KMS-11 (cell line): ENCODE measurements around the gene ARHGEF40.

ENCODE experiments used
- H2AFZ ChIP-seq: fragments of 200-600 bp; sonication (generic); 2 replicates; pipeline ENCODE4 v1.6.1; 2016; ENCODE audit warnings: antibody characterized with exemption, mixed run types, low read depth
- H3K27ac ChIP-seq: fragments of 200-600 bp; sonication (generic); 2 replicates; pipeline ENCODE4 v1.6.1; 2016; ENCODE audit warnings: mild to moderate bottlenecking, mixed run types
- H3K27me3 ChIP-seq: fragments of 200-600 bp; sonication (generic); 2 replicates; pipeline ENCODE4 v1.6.1; 2017; ENCODE audit warnings: mild to moderate bottlenecking, low read depth, mixed run types, moderate library complexity; ENCODE audit not compliant: insufficient read depth
- H3K36me3 ChIP-seq: fragments of 200-600 bp; sonication (generic); 2 replicates; pipeline ENCODE4 v1.6.1; 2017; ENCODE audit warnings: mild to moderate bottlenecking, mixed run types; ENCODE audit not compliant: insufficient read depth
- H3K4me1 ChIP-seq: fragments of 200-600 bp; sonication (generic); 2 replicates; pipeline ENCODE4 v1.6.1; 2016; ENCODE audit warnings: mild to moderate bottlenecking, low read depth, mixed run types; ENCODE audit not compliant: poor library complexity, severe bottlenecking
- H3K4me2 ChIP-seq: fragments of 200-600 bp; sonication (generic); 2 replicates; pipeline ENCODE4 v1.7.0; 2016; ENCODE audit warnings: mild to moderate bottlenecking, mixed run types
- H3K4me3 ChIP-seq: fragments of 200-600 bp; sonication (generic); IDR thresholded peaks from 2 replicates; pipeline ENCODE4 v1.6.1; 2017; ENCODE audit warnings: low read depth, low read length, mixed read lengths; ENCODE audit not compliant: insufficient read depth
- H3K79me2 ChIP-seq: fragments of 200-600 bp; sonication (generic); 2 replicates; pipeline ENCODE4 v1.6.1; 2016; ENCODE audit warnings: low read depth, mixed run types; ENCODE audit not compliant: insufficient read depth
- H3K9ac ChIP-seq: fragments of 200-600 bp; sonication (generic); 2 replicates; pipeline ENCODE4 v1.6.1; 2016; ENCODE audit warnings: mild to moderate bottlenecking, mixed run types
- H4K20me1 ChIP-seq: fragments of 200-600 bp; sonication (generic); 2 replicates; pipeline ENCODE4 v1.6.1; 2016; ENCODE audit warnings: mild to moderate bottlenecking, mixed run types; ENCODE audit not compliant: insufficient read depth
- TF ChIP-seq, protein P1 (sequence below): fragments of 200-600 bp; sonication (generic); conservative IDR thresholded peaks from 2 replicates; pipeline ENCODE4 v1.6.1; 2017; ENCODE audit warnings: low read depth, mild to moderate bottlenecking, antibody characterized with exemption, low read length, moderate library complexity, mixed read lengths

Gene ARHGEF40

GRCh38 chr14:21053184-21054122 lies 16.7 kb upstream of the ARHGEF40 start:
- H2AFZ ChIP-seq: no peak overlapping the region
- no peak overlapping the region for H3K4me3 ChIP-seq
- no peak overlapping the region for H3K4me2 ChIP-seq
- H4K20me1 ChIP-seq: no peaks in the 10 kb centered on the region
- H3K4me1 ChIP-seq: no peaks in the 10 kb centered on the region
- H3K27ac ChIP-seq: no peak overlapping the region
- no peaks in the 10 kb centered on the region for H3K79me2 ChIP-seq
- H3K27me3 ChIP-seq: no peaks in the 10 kb centered on the region
- no peak overlapping the region for H3K9ac ChIP-seq
- H3K36me3 ChIP-seq: no peaks in the 10 kb centered on the region
- TF ChIP-seq, protein P1, sequence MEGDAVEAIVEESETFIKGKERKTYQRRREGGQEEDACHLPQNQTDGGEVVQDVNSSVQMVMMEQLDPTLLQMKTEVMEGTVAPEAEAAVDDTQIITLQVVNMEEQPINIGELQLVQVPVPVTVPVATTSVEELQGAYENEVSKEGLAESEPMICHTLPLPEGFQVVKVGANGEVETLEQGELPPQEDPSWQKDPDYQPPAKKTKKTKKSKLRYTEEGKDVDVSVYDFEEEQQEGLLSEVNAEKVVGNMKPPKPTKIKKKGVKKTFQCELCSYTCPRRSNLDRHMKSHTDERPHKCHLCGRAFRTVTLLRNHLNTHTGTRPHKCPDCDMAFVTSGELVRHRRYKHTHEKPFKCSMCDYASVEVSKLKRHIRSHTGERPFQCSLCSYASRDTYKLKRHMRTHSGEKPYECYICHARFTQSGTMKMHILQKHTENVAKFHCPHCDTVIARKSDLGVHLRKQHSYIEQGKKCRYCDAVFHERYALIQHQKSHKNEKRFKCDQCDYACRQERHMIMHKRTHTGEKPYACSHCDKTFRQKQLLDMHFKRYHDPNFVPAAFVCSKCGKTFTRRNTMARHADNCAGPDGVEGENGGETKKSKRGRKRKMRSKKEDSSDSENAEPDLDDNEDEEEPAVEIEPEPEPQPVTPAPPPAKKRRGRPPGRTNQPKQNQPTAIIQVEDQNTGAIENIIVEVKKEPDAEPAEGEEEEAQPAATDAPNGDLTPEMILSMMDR: no peak

GRCh38 chr14:21054123-21054767 lies 15.9 kb upstream of the ARHGEF40 start:
- no peak overlapping the region for H3K4me2 ChIP-seq
- no peak overlapping the region for H2AFZ ChIP-seq
- TF ChIP-seq, protein P1: no peak

DNA sequence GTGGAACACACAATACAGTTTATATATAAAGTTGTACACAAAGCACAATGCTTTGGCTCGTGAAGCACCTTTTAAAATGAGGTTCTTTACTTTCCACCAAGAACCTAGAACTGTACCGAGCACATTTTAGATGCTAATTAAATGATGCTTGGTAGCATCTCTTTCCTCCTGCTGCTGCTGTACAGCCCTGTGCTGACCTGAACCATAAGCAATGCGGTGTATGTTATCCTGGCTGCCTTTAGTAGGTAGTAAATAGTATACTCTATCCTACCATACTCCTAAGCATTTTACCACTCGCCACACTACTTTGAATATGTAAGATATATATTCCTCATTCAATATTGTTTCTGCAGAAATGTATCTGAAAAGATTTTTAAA lies 15.3 kb upstream of the ARHGEF40 start:
- no peaks in the 10 kb centered on the region for H3K36me3 ChIP-seq
- H3K4me1 ChIP-seq: no peaks in the 10 kb centered on the region
- no peak overlapping the region for H3K9ac ChIP-seq
- TF ChIP-seq, protein P1: no peak
- no peaks in the 10 kb centered on the region for H4K20me1 ChIP-seq
- no peaks in the 10 kb centered on the region for H3K27me3 ChIP-seq
- H2AFZ ChIP-seq: no peak overlapping the region
- no peak overlapping the region for H3K4me3 ChIP-seq
- H3K27ac ChIP-seq: no peak overlapping the region
- no peak overlapping the region for H3K4me2 ChIP-seq
- H3K79me2 ChIP-seq: no peaks in the 10 kb centered on the region

More at GRCh38 chr14:21054123-21054767, 15.9 kb upstream of the ARHGEF40 start:
- no peaks in the 10 kb centered on the region for H3K27me3 ChIP-seq
- H3K4me3 ChIP-seq: no peak overlapping the region
- no peaks in the 10 kb centered on the region for H3K36me3 ChIP-seq
- H3K9ac ChIP-seq: no peak overlapping the region
- H3K27ac ChIP-seq: no peak overlapping the region
- no peaks in the 10 kb centered on the region for H3K79me2 ChIP-seq
- H4K20me1 ChIP-seq: no peaks in the 10 kb centered on the region
- no peaks in the 10 kb centered on the region for H3K4me1 ChIP-seq

DNA sequence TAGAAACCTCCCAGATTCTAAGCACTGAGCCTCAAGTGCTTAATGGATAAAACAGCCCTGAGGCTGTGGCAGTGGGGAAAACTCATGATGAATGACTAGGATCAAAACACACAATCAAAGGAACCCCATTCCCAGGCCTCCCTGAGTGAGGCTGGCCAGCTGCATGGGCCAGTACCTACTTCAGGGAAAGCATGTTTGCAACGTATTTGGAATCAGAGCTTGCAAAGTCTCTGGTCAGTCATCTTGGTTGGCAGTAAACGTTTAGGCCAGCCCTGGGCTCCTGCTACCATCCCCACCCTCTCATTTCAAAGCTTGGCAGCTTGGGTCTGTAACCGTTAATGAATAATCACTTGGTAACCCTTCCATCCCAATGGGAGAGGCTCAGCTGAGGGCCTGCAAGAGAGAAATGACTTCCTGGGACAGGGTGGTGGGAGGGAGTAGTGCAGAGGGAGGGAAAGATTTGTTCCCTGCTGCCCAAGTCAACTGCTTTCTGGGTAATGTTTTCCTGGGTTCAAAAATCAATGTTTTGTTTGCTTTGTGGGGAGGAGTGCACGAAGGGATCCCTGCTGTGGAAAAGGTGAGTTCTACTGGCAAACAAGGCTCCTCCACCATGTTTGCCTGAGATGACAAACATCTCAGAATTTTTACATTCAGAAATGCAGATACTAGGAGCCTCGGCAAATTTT lies 14.5 kb upstream of the ARHGEF40 start:
- Histone ChIP-seq H4K20me1 (no peaks in the 10 kb centered on the region), H3K4me1 (no peaks in the 10 kb centered on the region), H3K4me2 (no peak overlapping the region), H3K27ac (no peak overlapping the region), H3K36me3 (no peaks in the 10 kb centered on the region), H3K4me3 (no peak overlapping the region), H2AFZ (no peak overlapping the region), H3K9ac (no peak overlapping the region), H3K27me3 (no peaks in the 10 kb centered on the region), H3K79me2 (no peaks in the 10 kb centered on the region)
- TF ChIP-seq, protein P1: no peak
